ENCODE results near the gene ZNF483. TPM values are rescaled to one million over a fixed set of nuclear protein-coding genes. Genes with fewer than 3 reads are reported as not detected.

Gene ZNF483
- total RNA-seq, 1 donor from 2014 or later = 24.0 TPM

GRCh38 chr9:111586378-111586777, 61.4 kb downstream of the ZNF483 start:
- H3K4me1 Mint-ChIP-seq (ENCODE audit: unreplicated experiment) = no peaks in the 10 kb centered on the region
- H3K4me3 Mint-ChIP-seq (ENCODE audit: unreplicated experiment) = peak overlapping the region; percentile 72
- H3K27ac Mint-ChIP-seq (ENCODE audit: unreplicated experiment) = no peak overlapping the region
- TF ChIP-seq, protein P1, sequence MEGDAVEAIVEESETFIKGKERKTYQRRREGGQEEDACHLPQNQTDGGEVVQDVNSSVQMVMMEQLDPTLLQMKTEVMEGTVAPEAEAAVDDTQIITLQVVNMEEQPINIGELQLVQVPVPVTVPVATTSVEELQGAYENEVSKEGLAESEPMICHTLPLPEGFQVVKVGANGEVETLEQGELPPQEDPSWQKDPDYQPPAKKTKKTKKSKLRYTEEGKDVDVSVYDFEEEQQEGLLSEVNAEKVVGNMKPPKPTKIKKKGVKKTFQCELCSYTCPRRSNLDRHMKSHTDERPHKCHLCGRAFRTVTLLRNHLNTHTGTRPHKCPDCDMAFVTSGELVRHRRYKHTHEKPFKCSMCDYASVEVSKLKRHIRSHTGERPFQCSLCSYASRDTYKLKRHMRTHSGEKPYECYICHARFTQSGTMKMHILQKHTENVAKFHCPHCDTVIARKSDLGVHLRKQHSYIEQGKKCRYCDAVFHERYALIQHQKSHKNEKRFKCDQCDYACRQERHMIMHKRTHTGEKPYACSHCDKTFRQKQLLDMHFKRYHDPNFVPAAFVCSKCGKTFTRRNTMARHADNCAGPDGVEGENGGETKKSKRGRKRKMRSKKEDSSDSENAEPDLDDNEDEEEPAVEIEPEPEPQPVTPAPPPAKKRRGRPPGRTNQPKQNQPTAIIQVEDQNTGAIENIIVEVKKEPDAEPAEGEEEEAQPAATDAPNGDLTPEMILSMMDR (IDR thresholded peaks at IDR 0.05; ENCODE audit: unreplicated experiment) = no peak
- no peaks in the 10 kb centered on the region for H3K27me3 Mint-ChIP-seq (ENCODE audit: unreplicated experiment)
- H3K36me3 Mint-ChIP-seq (ENCODE audit: low read depth, unreplicated experiment) = peaks cover 10% of the 10 kb centered on the region
- H3K9me3 Mint-ChIP-seq (ENCODE audit: unreplicated experiment) = no peaks in the 10 kb centered on the region
- DNase-seq (ENCODE audit: low spot score) = no peak

DNA sequence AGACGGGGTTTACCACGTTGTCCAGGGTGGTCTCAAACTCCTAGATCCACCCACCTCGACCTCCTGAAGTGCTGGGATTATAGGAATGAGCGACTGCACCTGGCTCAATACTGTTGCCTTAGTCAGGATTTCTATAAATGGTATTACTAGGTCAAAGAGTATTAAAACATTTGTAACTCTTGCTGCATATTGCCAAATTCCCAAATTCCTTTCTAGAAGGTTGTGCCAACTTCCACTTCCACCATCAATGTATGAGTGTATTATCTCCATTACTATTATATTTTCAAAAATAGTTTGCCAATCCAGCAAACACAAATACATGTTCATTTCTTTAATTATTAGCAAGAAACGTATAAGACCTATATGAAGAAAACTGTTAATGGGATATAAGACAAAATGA, 63.9 kb downstream of the ZNF483 start:
- Mint-ChIP-seq H3K4me3 (ENCODE audit: unreplicated experiment) (no peak overlapping the region), H3K36me3 (ENCODE audit: low read depth, unreplicated experiment) (peaks cover 19% of the 10 kb centered on the region), H3K4me1 (ENCODE audit: unreplicated experiment) (no peaks in the 10 kb centered on the region), H3K9me3 (ENCODE audit: unreplicated experiment) (no peaks in the 10 kb centered on the region), H3K27ac (ENCODE audit: unreplicated experiment) (no peak overlapping the region), H3K27me3 (ENCODE audit: unreplicated experiment) (no peaks in the 10 kb centered on the region)
- TF ChIP-seq, protein P1 (IDR thresholded peaks at IDR 0.05; ENCODE audit: unreplicated experiment) = no peak
- DNase-seq (ENCODE audit: low spot score) = no peak

DNA sequence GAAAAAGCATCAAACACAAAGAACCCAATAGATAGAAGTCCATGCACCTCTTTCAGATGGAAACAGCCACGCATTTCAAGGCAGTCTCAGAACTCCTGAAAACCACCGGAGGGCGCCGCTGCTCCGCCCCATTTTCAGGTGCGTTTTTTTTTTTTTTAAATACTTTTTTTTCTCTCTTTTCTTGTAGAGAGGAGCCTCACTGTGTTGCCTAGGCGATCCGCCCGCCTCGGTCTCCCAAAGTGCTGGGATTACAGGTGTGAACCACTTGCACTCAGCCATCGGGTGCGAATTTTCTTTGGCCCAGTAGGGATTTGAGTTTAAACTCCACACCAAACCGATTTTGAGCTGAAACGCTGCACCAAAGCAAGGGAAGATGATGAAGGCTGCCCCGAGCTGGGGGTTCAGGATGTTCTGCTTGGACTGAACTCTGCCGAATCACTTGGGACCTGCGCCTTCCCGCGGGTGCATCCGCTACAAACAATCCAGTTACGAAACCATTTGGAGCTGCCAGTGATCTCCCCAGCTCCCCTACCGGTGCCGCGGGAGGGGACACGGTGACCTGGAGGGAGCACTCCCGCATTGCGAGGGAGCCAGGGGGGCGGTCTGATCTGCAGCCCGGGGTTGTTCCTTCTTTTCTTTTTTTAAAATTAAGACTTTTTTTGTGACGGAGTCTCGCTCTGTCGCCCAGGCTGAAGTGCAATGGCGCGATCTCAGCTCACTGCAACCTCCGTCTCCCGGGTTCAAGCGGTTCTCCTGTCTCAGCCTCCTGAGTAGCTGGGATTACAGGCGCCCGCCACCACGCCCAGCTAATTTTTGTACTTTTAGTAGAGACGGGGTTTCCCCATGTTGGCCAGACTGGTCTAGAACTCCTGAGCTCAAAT, 73.1 kb downstream of the ZNF483 start:
- Mint-ChIP-seq H3K9me3 (ENCODE audit: unreplicated experiment) (no peaks in the 10 kb centered on the region), H3K4me3 (ENCODE audit: unreplicated experiment) (peak overlapping the region; percentile 99), H3K4me1 (ENCODE audit: unreplicated experiment) (peaks cover 11% of the 10 kb centered on the region), H3K27me3 (ENCODE audit: unreplicated experiment) (peaks cover 5% of the 10 kb centered on the region), H3K36me3 (ENCODE audit: low read depth, unreplicated experiment) (peaks cover 12% of the 10 kb centered on the region), H3K27ac (ENCODE audit: unreplicated experiment) (no peak overlapping the region)
- TF ChIP-seq, protein P1 (IDR thresholded peaks at IDR 0.05; ENCODE audit: unreplicated experiment) = peak; percentile 59
- DNase-seq (ENCODE audit: low spot score) = peak; percentile 60

DNA sequence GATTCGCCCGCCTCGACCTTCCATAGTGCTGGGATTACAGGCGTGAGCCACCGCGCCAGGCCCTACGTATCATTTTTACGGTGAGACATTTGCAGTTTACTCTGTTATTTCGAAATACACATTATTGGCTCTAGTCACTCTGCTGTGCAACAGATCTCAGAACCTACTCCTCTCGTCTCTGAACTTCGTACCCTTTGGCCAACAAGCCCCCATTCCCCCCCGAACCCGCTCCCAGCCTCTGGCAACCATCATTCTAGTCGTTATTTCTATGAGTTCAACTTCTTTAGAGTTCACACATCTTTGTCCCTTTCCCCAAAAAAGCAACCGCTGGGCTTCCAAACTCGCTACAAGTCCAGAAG, 73.7 kb downstream of the ZNF483 start:
- TF ChIP-seq, protein P1 (IDR thresholded peaks at IDR 0.05; ENCODE audit: unreplicated experiment) = no peak
- DNase-seq (ENCODE audit: low spot score) = peak; percentile 10
- Mint-ChIP-seq H3K4me1 (ENCODE audit: unreplicated experiment) (peaks cover 13% of the 10 kb centered on the region), H3K9me3 (ENCODE audit: unreplicated experiment) (no peaks in the 10 kb centered on the region), H3K36me3 (ENCODE audit: low read depth, unreplicated experiment) (peaks cover 10% of the 10 kb centered on the region), H3K27me3 (ENCODE audit: unreplicated experiment) (peaks cover 5% of the 10 kb centered on the region), H3K4me3 (ENCODE audit: unreplicated experiment) (peak overlapping the region; percentile 99), H3K27ac (ENCODE audit: unreplicated experiment) (peak overlapping the region; percentile 0)
